Measurements from ENCODE around the gene VILL. TPM values are rescaled to one million over a fixed set of nuclear protein-coding genes. Genes with fewer than 3 reads are reported as not detected.
A peak's percentile ranks its signal among the peaks of the same experiment; 100 is the strongest.

The VILL gene
- total and polyA plus RNA-seq, 2 donors (not counting 3 experiments of a cell fraction or from before 2014, with no cell fraction given): 9.0 to 10.0 TPM

DNA sequence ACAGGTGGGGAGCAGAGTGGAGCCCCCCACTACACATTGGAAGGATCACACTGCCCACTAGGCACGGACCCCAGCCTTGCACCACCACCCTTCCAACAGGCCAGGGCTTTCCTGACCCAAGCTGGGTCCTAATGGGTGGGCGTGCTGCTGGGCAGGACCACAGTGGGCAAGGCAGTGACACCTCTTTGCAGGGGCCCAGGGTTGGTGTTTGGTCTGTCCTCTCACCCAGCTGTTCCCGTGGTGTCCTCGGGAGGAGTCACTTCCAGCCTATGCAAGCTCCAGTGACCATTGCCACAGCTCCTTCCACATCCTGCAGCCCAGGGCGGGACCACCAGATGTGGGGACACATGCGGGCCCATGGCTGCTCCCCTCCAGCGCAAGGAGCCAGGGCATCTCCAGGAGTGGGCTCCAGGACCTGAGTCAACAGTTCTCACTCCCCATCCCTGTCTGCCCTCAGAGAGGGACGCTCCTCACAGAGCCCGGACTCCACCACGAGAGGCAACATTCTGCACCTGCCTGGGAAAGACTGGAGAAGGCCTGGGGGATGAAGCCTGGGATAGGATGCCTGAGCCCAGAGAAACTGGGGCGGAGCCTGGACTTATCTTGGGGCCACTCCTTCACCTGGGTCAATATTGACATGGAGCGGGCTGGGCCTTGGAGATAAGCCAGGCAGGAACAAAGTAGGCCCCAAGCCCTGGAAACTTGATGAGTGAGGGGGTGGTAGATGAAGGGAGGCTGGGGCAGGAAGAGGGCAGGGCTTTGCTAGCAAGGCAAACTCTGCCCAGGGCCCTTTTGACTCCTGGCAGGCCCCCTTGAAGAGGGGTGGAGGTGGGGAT lies 3.9 kb upstream of the VILL start:
- TF ChIP-seq, protein P1, sequence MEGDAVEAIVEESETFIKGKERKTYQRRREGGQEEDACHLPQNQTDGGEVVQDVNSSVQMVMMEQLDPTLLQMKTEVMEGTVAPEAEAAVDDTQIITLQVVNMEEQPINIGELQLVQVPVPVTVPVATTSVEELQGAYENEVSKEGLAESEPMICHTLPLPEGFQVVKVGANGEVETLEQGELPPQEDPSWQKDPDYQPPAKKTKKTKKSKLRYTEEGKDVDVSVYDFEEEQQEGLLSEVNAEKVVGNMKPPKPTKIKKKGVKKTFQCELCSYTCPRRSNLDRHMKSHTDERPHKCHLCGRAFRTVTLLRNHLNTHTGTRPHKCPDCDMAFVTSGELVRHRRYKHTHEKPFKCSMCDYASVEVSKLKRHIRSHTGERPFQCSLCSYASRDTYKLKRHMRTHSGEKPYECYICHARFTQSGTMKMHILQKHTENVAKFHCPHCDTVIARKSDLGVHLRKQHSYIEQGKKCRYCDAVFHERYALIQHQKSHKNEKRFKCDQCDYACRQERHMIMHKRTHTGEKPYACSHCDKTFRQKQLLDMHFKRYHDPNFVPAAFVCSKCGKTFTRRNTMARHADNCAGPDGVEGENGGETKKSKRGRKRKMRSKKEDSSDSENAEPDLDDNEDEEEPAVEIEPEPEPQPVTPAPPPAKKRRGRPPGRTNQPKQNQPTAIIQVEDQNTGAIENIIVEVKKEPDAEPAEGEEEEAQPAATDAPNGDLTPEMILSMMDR (IDR thresholded peaks at IDR 0.05; ENCODE audit: extremely low read depth in 1 of 2, insufficient read depth in 1 of 2, low read depth in 1 of 2, low read length in 2 of 2): no peak
- TF ChIP-seq GATA2 (IDR thresholded peaks at IDR 0.05; ENCODE audit: insufficient read depth, insufficient read length, low read depth, low read length) (no peak), JUN (IDR thresholded peaks at IDR 0.05; ENCODE audit: borderline replicate concordance, insufficient read depth, insufficient read length, low read depth) (no peak), POLR2A (IDR thresholded peaks at IDR 0.05; ENCODE audit: low read depth, low read length) (no peak), FOS (IDR thresholded peaks at IDR 0.05; ENCODE audit: borderline replicate concordance, insufficient read depth, low read length) (no peak), MYC (IDR thresholded peaks at IDR 0.05; ENCODE audit: low read depth, low read length) (no peak), EZH2 (IDR thresholded peaks at IDR 0.05; ENCODE audit: borderline replicate concordance, low read depth, low read length, severe bottlenecking) (no peak), POLR2AphosphoS5 (IDR thresholded peaks at IDR 0.05; ENCODE audit: insufficient read depth, low read depth, low read length) (no peak)
- TF ChIP-seq, protein P2, sequence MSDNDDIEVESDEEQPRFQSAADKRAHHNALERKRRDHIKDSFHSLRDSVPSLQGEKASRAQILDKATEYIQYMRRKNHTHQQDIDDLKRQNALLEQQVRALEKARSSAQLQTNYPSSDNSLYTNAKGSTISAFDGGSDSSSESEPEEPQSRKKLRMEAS (IDR thresholded peaks at IDR 0.05; ENCODE audit: insufficient read depth, insufficient read length): no peak
- no peak for FAIRE-seq
- Histone ChIP-seq H4K20me1 (replicated peaks; ENCODE audit: control insufficient read depth, extremely low read depth, insufficient read depth, low read length) (no peaks in the 10 kb centered on the region), H3K9ac (replicated peaks; ENCODE audit: extremely low read depth, insufficient read depth, low read length) (no peak overlapping the region), H3K27ac (ENCODE audit: insufficient read depth, low read depth, low read length) (no peak overlapping the region), H2AFZ (ENCODE audit: low read depth, low read length) (no peak overlapping the region), H3K27me3 (ENCODE audit: control insufficient read depth in 2 of 2, insufficient read depth in 2 of 2, low read length in 2 of 2) (no peaks in the 10 kb centered on the region), H3K4me3 (replicated peaks in 1 of 3; ENCODE audit: insufficient read depth in 1 of 3, low read depth in 1 of 3, low read length in 3 of 3) (no peak overlapping the region), H3K9me1 (replicated peaks; ENCODE audit: control insufficient read depth, extremely low read depth, insufficient read depth, low read length) (no peaks in the 10 kb centered on the region), H3K79me2 (ENCODE audit: control insufficient read depth, insufficient read depth, low read length) (no peaks in the 10 kb centered on the region), H3K36me3 (ENCODE audit: control insufficient read depth in 2 of 2, extremely low read depth in 1 of 2, insufficient read depth in 2 of 2, low read length in 2 of 2) (peaks cover 0 to 3% of the 10 kb centered on the region in 2 experiments), H3K9me3 (replicated peaks; ENCODE audit: control insufficient read depth, insufficient read depth, low read length) (no peaks in the 10 kb centered on the region), H3K4me1 (ENCODE audit: control insufficient read depth, extremely low read depth, insufficient read depth, low read length) (no peaks in the 10 kb centered on the region), H3K4me2 (ENCODE audit: insufficient read depth, low read length) (no peak overlapping the region)
- intact Hi-C loops (cut with micrococcal nuclease): no loop called here
- no TSS peak for BruUV-seq (replicated peaks)
- ChIA-PET POLR2A (no interaction called here), CTCF (interaction anchor here (1.5 to 6.4 kb wide), 3 partner anchors 12 to 131 kb away, joined by 4 to 35 read pairs (median 14); no protein-coding TSS in a partner anchor)
- dilution Hi-C loops (cut with MboI; ENCODE audit: extremely low pct_ligation_motif_present, low sequenced_read_pairs): no loop called here
- peak; percentile 39 for DNase-seq (ENCODE audit: low read depth, low spot score)
